Measurements from ENCODE around the gene TSHZ1. TPM values are rescaled to one million over a fixed set of nuclear protein-coding genes. Genes with fewer than 3 reads are reported as not detected.

The TSHZ1 gene
- total RNA-seq, 2 experiments from 2014 or later: 5.9 to 9.5 TPM

- Histone ChIP-seq H3K9me2 (ENCODE audit: insufficient read depth, low read length) (no peaks in the 10 kb centered on the region), H3K27ac (ENCODE audit: low read depth, low read length, poor library complexity, severe bottlenecking) (no peak overlapping the region), H3K79me2 (ENCODE audit: insufficient read depth, low read depth, low read length) (no peaks in the 10 kb centered on the region), H3K36me3 (ENCODE audit: insufficient read depth, low read length) (no peaks in the 10 kb centered on the region), H2AFZ (ENCODE audit: low read length) (no peak overlapping the region), H3K4me3 (ENCODE audit: low read depth, low read length, poor library complexity, severe bottlenecking) (no peak overlapping the region), H3K9me3 (ENCODE audit: low read length) (no peaks in the 10 kb centered on the region), H3K4me2 (ENCODE audit: low read length) (no peak overlapping the region), H4K20me1 (ENCODE audit: insufficient read depth, low read length) (no peaks in the 10 kb centered on the region), H3K4me1 (ENCODE audit: insufficient read depth, low read length, poor library complexity, severe bottlenecking) (no peaks in the 10 kb centered on the region)
- BruUV-seq (replicated peaks): no TSS peak
- no peak for TF ChIP-seq EZH2phosphoT487 (IDR thresholded peaks at IDR 0.05; ENCODE audit: borderline replicate concordance, low read depth, low read length)
- TF ChIP-seq, protein P1, sequence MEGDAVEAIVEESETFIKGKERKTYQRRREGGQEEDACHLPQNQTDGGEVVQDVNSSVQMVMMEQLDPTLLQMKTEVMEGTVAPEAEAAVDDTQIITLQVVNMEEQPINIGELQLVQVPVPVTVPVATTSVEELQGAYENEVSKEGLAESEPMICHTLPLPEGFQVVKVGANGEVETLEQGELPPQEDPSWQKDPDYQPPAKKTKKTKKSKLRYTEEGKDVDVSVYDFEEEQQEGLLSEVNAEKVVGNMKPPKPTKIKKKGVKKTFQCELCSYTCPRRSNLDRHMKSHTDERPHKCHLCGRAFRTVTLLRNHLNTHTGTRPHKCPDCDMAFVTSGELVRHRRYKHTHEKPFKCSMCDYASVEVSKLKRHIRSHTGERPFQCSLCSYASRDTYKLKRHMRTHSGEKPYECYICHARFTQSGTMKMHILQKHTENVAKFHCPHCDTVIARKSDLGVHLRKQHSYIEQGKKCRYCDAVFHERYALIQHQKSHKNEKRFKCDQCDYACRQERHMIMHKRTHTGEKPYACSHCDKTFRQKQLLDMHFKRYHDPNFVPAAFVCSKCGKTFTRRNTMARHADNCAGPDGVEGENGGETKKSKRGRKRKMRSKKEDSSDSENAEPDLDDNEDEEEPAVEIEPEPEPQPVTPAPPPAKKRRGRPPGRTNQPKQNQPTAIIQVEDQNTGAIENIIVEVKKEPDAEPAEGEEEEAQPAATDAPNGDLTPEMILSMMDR (conservative IDR thresholded peaks at IDR 0.05; ENCODE audit: low read length): no peak
- CTCF ChIA-PET (ENCODE audit: unreplicated experiment): no interaction called here
- POLR2A ChIA-PET: interaction anchor here (0.7 kb wide), 1 partner anchor 43 kb away, joined by 3 read pairs; no protein-coding TSS in a partner anchor
- intact Hi-C loops (cut with micrococcal nuclease; ENCODE audit: unreplicated experiment): no loop called here
- DNase-seq (ENCODE audit: low spot score): no peak
These were observed 39.8 kb downstream of the TSHZ1 start for GRCh38 chr18:75250471-75250821.

GRCh38 chr18:75251466-75251865 lies 40.9 kb downstream of the TSHZ1 start:
- no peak overlapping the region for H3K4me3 ChIP-seq (ENCODE audit: low read depth, low read length, poor library complexity, severe bottlenecking)
- H3K36me3 ChIP-seq (ENCODE audit: insufficient read depth, low read length): no peaks in the 10 kb centered on the region
- DNase-seq (ENCODE audit: low spot score): no peak
- no TSS peak for BruUV-seq (replicated peaks)
- ChIA-PET CTCF (ENCODE audit: unreplicated experiment) (no interaction called here), POLR2A (interaction anchor here (0.7 kb wide), 1 partner anchor 139 kb away, joined by 3 read pairs; no protein-coding TSS in a partner anchor)
- no peaks in the 10 kb centered on the region for H3K9me2 ChIP-seq (ENCODE audit: insufficient read depth, low read length)
- intact Hi-C loops (cut with micrococcal nuclease; ENCODE audit: unreplicated experiment): no loop called here
- H3K27ac ChIP-seq (ENCODE audit: low read depth, low read length, poor library complexity, severe bottlenecking): no peak overlapping the region
- TF ChIP-seq, protein P1 (conservative IDR thresholded peaks at IDR 0.05; ENCODE audit: low read length): no peak
- no peak for TF ChIP-seq EZH2phosphoT487 (IDR thresholded peaks at IDR 0.05; ENCODE audit: borderline replicate concordance, low read depth, low read length)
- no peaks in the 10 kb centered on the region for H3K4me1 ChIP-seq (ENCODE audit: insufficient read depth, low read length, poor library complexity, severe bottlenecking)
- H4K20me1 ChIP-seq (ENCODE audit: insufficient read depth, low read length): no peaks in the 10 kb centered on the region
- H3K4me2 ChIP-seq (ENCODE audit: low read length): no peak overlapping the region
- no peaks in the 10 kb centered on the region for H3K9me3 ChIP-seq (ENCODE audit: low read length)
- H2AFZ ChIP-seq (ENCODE audit: low read length): no peak overlapping the region
- no peaks in the 10 kb centered on the region for H3K79me2 ChIP-seq (ENCODE audit: insufficient read depth, low read depth, low read length)

GRCh38 chr18:75252136-75252535 lies 41.5 kb downstream of the TSHZ1 start:
- ChIA-PET POLR2A (no interaction called here), CTCF (ENCODE audit: unreplicated experiment) (no interaction called here)
- TF ChIP-seq, protein P1 (conservative IDR thresholded peaks at IDR 0.05; ENCODE audit: low read length): no peak
- TF ChIP-seq EZH2phosphoT487 (IDR thresholded peaks at IDR 0.05; ENCODE audit: borderline replicate concordance, low read depth, low read length): no peak
- no peaks in the 10 kb centered on the region for H3K4me1 ChIP-seq (ENCODE audit: insufficient read depth, low read length, poor library complexity, severe bottlenecking)
- no peaks in the 10 kb centered on the region for H3K9me2 ChIP-seq (ENCODE audit: insufficient read depth, low read length)
- no peaks in the 10 kb centered on the region for H3K9me3 ChIP-seq (ENCODE audit: low read length)
- no peaks in the 10 kb centered on the region for H3K36me3 ChIP-seq (ENCODE audit: insufficient read depth, low read length)
- no peaks in the 10 kb centered on the region for H4K20me1 ChIP-seq (ENCODE audit: insufficient read depth, low read length)
- no peak overlapping the region for H3K4me2 ChIP-seq (ENCODE audit: low read length)
- H3K27ac ChIP-seq (ENCODE audit: low read depth, low read length, poor library complexity, severe bottlenecking): no peak overlapping the region
- H3K4me3 ChIP-seq (ENCODE audit: low read depth, low read length, poor library complexity, severe bottlenecking): no peak overlapping the region
- no peak for DNase-seq (ENCODE audit: low spot score)
- BruUV-seq (replicated peaks): no TSS peak
- no peaks in the 10 kb centered on the region for H3K79me2 ChIP-seq (ENCODE audit: insufficient read depth, low read depth, low read length)
- no peak overlapping the region for H2AFZ ChIP-seq (ENCODE audit: low read length)
- intact Hi-C loops (cut with micrococcal nuclease; ENCODE audit: unreplicated experiment): no loop called here
